OCI-LY7 (cell line): Measurements from ENCODE around the gene RSPH9. TPM values are rescaled to one million over a fixed set of nuclear protein-coding genes. Genes with fewer than 3 reads are reported as not detected.

Source experiments
- BruUV-seq: library from RNA; stranded (reverse); fragments of 400-500 nt; replicated peaks from 2 replicates; lab custom pipeline; 2021; lab: Mats Ljungman, UMichigan
- CTCF ChIA-PET: fragments of 300-600 bp; sonication (Branson Sonifier 250); formaldehyde crosslinking; loops from one replicate; lab custom pipeline; 2022; ENCODE audit warnings: antibody characterized with exemption; ENCODE audit not compliant: unreplicated experiment; lab: Charles Lee
- POLR2A ChIA-PET: fragments of 300-600 bp; sonication (Branson Sonifier 250); formaldehyde crosslinking; loops from one replicate; lab custom pipeline; 2022; ENCODE audit warnings: antibody characterized with exemption; lab: Charles Lee
- DNase-seq: peaks from one replicate; pipeline ENCODE4 v3.0.0-alpha.2; 2015; ENCODE audit warnings: low spot score
- H2AFZ ChIP-seq: fragments of 200-600 bp; sonication (generic), shearing (Covaris generic); 2 replicates; pipeline ENCODE4 v1.6.1; 2014; ENCODE audit warnings: mild to moderate bottlenecking, antibody characterized with exemption, low read length, moderate library complexity
- H3K27ac ChIP-seq: fragments of 200-600 bp; sonication (generic); 2 replicates; pipeline ENCODE4 v1.5.1; 2014; ENCODE audit warnings: mixed run types, low read depth, mild to moderate bottlenecking, moderate library complexity, low read length, inconsistent platforms; ENCODE audit not compliant: poor library complexity, severe bottlenecking
- H3K36me3 ChIP-seq: fragments of 200-600 bp; sonication (generic); 2 replicates; pipeline ENCODE4 v1.6.1; 2014; ENCODE audit warnings: mild to moderate bottlenecking, antibody characterized with exemption, low read length, moderate library complexity, mixed read lengths; ENCODE audit not compliant: insufficient read depth
- H3K4me1 ChIP-seq: fragments of 200-600 bp; sonication (generic); 2 replicates; pipeline ENCODE4 v1.5.1; 2014; ENCODE audit warnings: mild to moderate bottlenecking, low read length; ENCODE audit not compliant: insufficient read depth, poor library complexity, severe bottlenecking
- H3K4me2 ChIP-seq: fragments of 200-600 bp; sonication (generic); 2 replicates; pipeline ENCODE4 v1.6.1; 2014; ENCODE audit warnings: mild to moderate bottlenecking, low read length
- H3K4me3 ChIP-seq: fragments of 200-600 bp; sonication (generic); 2 replicates; pipeline ENCODE4 v1.5.1; 2014; ENCODE audit warnings: mild to moderate bottlenecking, low read depth, low read length; ENCODE audit not compliant: poor library complexity, severe bottlenecking
- H3K79me2 ChIP-seq: fragments of 200-600 bp; sonication (generic); 2 replicates; pipeline ENCODE4 v1.6.1; 2016; ENCODE audit warnings: low read depth, mild to moderate bottlenecking, low read length, moderate library complexity, mixed read lengths; ENCODE audit not compliant: insufficient read depth
- H3K9me2 ChIP-seq: fragments of 200-600 bp; sonication (generic); 2 replicates; pipeline ENCODE4 v1.6.1; 2016; ENCODE audit warnings: mild to moderate bottlenecking, low read length, mixed read lengths; ENCODE audit not compliant: insufficient read depth
- H3K9me3 ChIP-seq: fragments of 200-600 bp; sonication (generic); 2 replicates; pipeline ENCODE4 v1.6.1; 2014; ENCODE audit warnings: mild to moderate bottlenecking, mixed run types, low read length, mixed read lengths
- H4K20me1 ChIP-seq: fragments of 200-600 bp; sonication (generic); 2 replicates; pipeline ENCODE4 v1.6.1; 2014; ENCODE audit warnings: mild to moderate bottlenecking, antibody characterized with exemption, low read length, moderate library complexity, mixed read lengths; ENCODE audit not compliant: insufficient read depth
- CTCF ChIP-seq: fragments of 200-600 bp; sonication (generic); conservative IDR thresholded peaks from 2 replicates; pipeline ENCODE4 v1.5.1; 2014; ENCODE audit warnings: mild to moderate bottlenecking, antibody characterized with exemption, low read length, moderate library complexity, mixed read lengths
- EZH2phosphoT487 ChIP-seq: fragments of 200-600 bp; sonication (generic); IDR thresholded peaks from 2 replicates; pipeline ENCODE4 v1.6.1; 2018; ENCODE audit warnings: low read depth, borderline replicate concordance, mild to moderate bottlenecking, mixed run types, antibody characterized with exemption, low read length, moderate library complexity, mixed read lengths
- intact Hi-C: fragments of 100-400 bp; cut with micrococcal nuclease; formaldehyde crosslinking; loops from one replicate; pipeline ENCODE4 v1.10.0; 2022; ENCODE audit not compliant: unreplicated experiment
- total RNA-seq, 2 experiments: library from RNA; depleted of rRNA in 1 of 2; stranded (reverse); fragments of >200 nt in 1 of 2; shearing (Covaris generic) in 1 of 2; gene quantifications; 2 replicates each; pipeline ENCODE4 v1.2.3, GENCODE V29; 2014 to 2022

Gene RSPH9
- total RNA-seq, 2 experiments from 2014 or later = 0.28 TPM; not detected in 1

DNA sequence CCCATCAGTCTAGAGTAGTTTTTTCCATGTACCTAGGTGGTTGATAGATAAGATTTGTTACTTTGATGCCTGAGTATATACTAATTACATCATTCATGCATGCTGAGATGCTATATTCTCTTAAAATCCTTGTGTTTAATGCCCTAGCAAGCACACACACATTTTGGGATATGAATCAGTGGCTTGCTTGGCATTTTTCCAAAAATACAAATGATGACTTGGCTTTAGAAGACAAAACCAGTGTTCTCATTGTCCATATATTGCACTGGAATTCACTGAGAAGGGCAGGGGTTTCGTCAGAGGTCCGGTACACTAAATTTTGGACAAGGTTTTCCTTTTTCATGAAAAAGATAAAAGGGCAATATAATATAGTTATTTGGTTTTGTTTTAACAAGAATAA, 40.7 kb upstream of the RSPH9 start:
- no peak for DNase-seq
- CTCF ChIA-PET = no interaction called here

GRCh38 chr6:43606019-43606418, 38.8 kb upstream of the RSPH9 start:
- Histone ChIP-seq H3K9me2 (no peaks in the 10 kb centered on the region), H3K4me2 (no peak overlapping the region), H3K27ac (no peak overlapping the region), H3K79me2 (no peaks in the 10 kb centered on the region), H3K36me3 (peaks cover 99% of the 10 kb centered on the region), H3K9me3 (no peaks in the 10 kb centered on the region), H3K4me1 (peaks cover 11% of the 10 kb centered on the region), H2AFZ (no peak overlapping the region), H4K20me1 (no peaks in the 10 kb centered on the region), H3K4me3 (no peak overlapping the region)
- intact Hi-C loops = loop anchor here (10.0 kb wide), 1 partner anchor 61 kb away; no protein-coding TSS in a partner anchor
- TSS peak; percentile 7 for BruUV-seq
- no peak for TF ChIP-seq EZH2phosphoT487
- TF ChIP-seq CTCF = no peak
- ChIA-PET POLR2A (interaction anchor here (0.6 to 0.9 kb wide), 3 partner anchors 40 to 113 kb away, joined by 3 to 5 read pairs (median 5); no protein-coding TSS in a partner anchor), CTCF (no interaction called here)
- DNase-seq = no peak

More for the DNA sequence above, 40.7 kb upstream of the RSPH9 start:
- Histone ChIP-seq H3K4me3 (no peak overlapping the region), H3K9me2 (no peaks in the 10 kb centered on the region), H3K27ac (no peak overlapping the region), H3K36me3 (peaks cover 95% of the 10 kb centered on the region), H3K4me1 (peaks cover 11% of the 10 kb centered on the region), H4K20me1 (no peaks in the 10 kb centered on the region), H3K79me2 (no peaks in the 10 kb centered on the region), H3K9me3 (no peaks in the 10 kb centered on the region), H3K4me2 (no peak overlapping the region), H2AFZ (no peak overlapping the region)
- BruUV-seq = no TSS peak
- intact Hi-C loops = loop anchor here (10.0 kb wide), 1 partner anchor 59 kb away; no protein-coding TSS in a partner anchor
- TF ChIP-seq EZH2phosphoT487 (no peak), CTCF (no peak)
- POLR2A ChIA-PET = interaction anchor here (0.5 to 0.6 kb wide), 2 partner anchors 11 to 97 kb away, joined by 4 to 5 read pairs; no protein-coding TSS in a partner anchor

DNA sequence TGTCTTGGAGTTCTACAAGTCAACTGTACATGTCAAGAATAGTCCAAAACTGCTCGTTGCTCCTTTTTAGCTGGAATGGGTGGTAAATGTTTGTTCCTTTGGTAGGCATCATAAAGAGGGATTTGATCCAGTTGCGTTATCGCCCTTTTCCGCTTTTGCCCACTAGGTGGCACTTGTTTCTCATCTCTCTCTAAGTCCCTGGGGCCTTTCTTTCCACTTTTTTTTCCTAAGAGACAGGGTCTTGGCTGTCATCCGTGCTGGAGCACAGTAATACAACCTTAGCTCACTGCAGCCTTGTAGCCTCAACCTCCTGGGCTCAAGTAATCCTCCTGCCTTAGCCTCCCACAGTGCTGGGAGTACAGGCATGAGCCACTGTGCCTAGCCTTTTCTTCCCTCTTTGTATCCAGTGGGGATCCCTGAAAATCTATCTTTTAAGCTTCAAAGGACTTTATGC, 36.5 kb upstream of the RSPH9 start:
- Histone ChIP-seq H3K27ac (no peak overlapping the region), H2AFZ (no peak overlapping the region), H3K79me2 (no peaks in the 10 kb centered on the region), H3K36me3 (peaks cover 98% of the 10 kb centered on the region), H3K9me2 (no peaks in the 10 kb centered on the region), H4K20me1 (no peaks in the 10 kb centered on the region), H3K9me3 (no peaks in the 10 kb centered on the region), H3K4me3 (no peak overlapping the region), H3K4me2 (peak overlapping the region; percentile 3; the same call in 1 of the 2 replicates), H3K4me1 (peaks cover 11% of the 10 kb centered on the region)
- BruUV-seq = no TSS peak
- intact Hi-C loops = loop anchor here (10.0 kb wide), 1 partner anchor 64 kb away; no protein-coding TSS in a partner anchor
- CTCF ChIA-PET = interaction anchor here (0.5 kb wide), 1 partner anchor 69 kb away, joined by 3 read pairs; no protein-coding TSS in a partner anchor
- DNase-seq = peak; percentile 62
- no peak for TF ChIP-seq EZH2phosphoT487
- peak; percentile 94 for TF ChIP-seq CTCF
- POLR2A ChIA-PET = no interaction called here
